CD4-positive, alpha-beta T cell treated with Interleukin-4 for 4 hours (primary cell): ENCODE measurements around the gene LDLRAD3.
"Not testable (repeated sequence)": the region's sequence is repeated elsewhere in the genome, so short reads cannot be mapped to it uniquely, and the experiment has no call there.

Experiments used
- DNase-seq: peaks from one replicate; pipeline ENCODE4 v3.0.0-alpha.2; 2020

Gene LDLRAD3

GRCh38 chr11:35943713-35944502 lies at the start of gene LDLRAD3:
Gene LDLRAD3, plus strand, starts transcription at chr11:35944062. Its CDS starts 37 bp downstream, at chr11:35944099.
- DNase-seq, result no peak

- DNase-seq, result no peak
Measured at GRCh38 chr11:35897019-35897418, 46.8 kb upstream of the LDLRAD3 start.

GRCh38 chr11:35902961-35903360 lies 40.9 kb upstream of the LDLRAD3 start:
- no peak for DNase-seq

- no peak for DNase-seq
Measured at GRCh38 chr11:35905646-35906276, 38.1 kb upstream of the LDLRAD3 start.

- no peak for DNase-seq
Measured at GRCh38 chr11:35906277-35906661, 37.6 kb upstream of the LDLRAD3 start.

- DNase-seq, result no peak
Measured at GRCh38 chr11:35906681-35907080, 37.2 kb upstream of the LDLRAD3 start.

GRCh38 chr11:35907648-35908431 lies 36.0 kb upstream of the LDLRAD3 start:
- DNase-seq, result no peak

GRCh38 chr11:35908432-35908771 lies 35.5 kb upstream of the LDLRAD3 start:
- not testable (repeated sequence) for DNase-seq

GRCh38 chr11:35909511-35910265 lies 34.2 kb upstream of the LDLRAD3 start:
- DNase-seq, result no peak

GRCh38 chr11:35911013-35911412 lies 32.8 kb upstream of the LDLRAD3 start:
- no peak for DNase-seq

- no peak for DNase-seq
Measured at GRCh38 chr11:35911616-35912165, 32.2 kb upstream of the LDLRAD3 start.

- not testable (repeated sequence) for DNase-seq
Measured at GRCh38 chr11:35912436-35912835, 31.4 kb upstream of the LDLRAD3 start.

- DNase-seq, result no peak
Measured at GRCh38 chr11:35912883-35913624, 30.8 kb upstream of the LDLRAD3 start.

GRCh38 chr11:35914816-35915215 lies 29.0 kb upstream of the LDLRAD3 start:
- no peak for DNase-seq

- DNase-seq, result no peak
Measured at GRCh38 chr11:35916270-35916669, 27.6 kb upstream of the LDLRAD3 start.

- no peak for DNase-seq
Measured at GRCh38 chr11:35917676-35918075, 26.2 kb upstream of the LDLRAD3 start.

GRCh38 chr11:35918716-35919115 lies 25.1 kb upstream of the LDLRAD3 start:
- DNase-seq, result no peak

GRCh38 chr11:35919244-35919643 lies 24.6 kb upstream of the LDLRAD3 start:
- DNase-seq, result no peak

GRCh38 chr11:35923452-35923851 lies 20.4 kb upstream of the LDLRAD3 start:
- DNase-seq, result no peak

- no peak for DNase-seq
Measured at GRCh38 chr11:35924811-35925210, 19.1 kb upstream of the LDLRAD3 start.

GRCh38 chr11:35927104-35927503 lies 16.8 kb upstream of the LDLRAD3 start:
- no peak for DNase-seq

GRCh38 chr11:35927682-35928081 lies 16.2 kb upstream of the LDLRAD3 start:
- DNase-seq, result no peak
